ENCODE results near the gene UTRN. TPM values are rescaled to one million over a fixed set of nuclear protein-coding genes. Genes with fewer than 3 reads are reported as not detected.

UTRN gene
- total RNA-seq, 1 experiment from 2014 or later = 216 TPM

DNA sequence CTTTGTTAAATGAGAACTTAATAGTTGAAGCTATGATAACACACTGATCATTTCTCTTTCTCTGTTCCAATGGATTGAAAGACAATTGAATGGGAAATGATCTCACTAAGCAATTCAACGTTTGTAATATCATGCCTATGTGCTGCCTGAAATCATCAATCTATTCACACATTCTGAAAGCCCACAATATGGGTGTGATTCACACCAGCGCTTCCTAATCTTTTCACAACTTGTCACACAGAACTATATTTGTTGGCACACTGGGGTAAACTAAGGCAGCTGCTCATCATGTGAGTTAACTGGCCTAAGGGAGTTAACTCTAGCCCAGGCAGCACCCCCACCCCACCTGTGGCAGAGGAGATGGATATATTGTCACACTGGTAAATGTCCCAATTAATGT is 37.1 kb upstream of the UTRN start:
- no TSS peak for BruUV-seq (replicated peaks)
- Mint-ChIP-seq H3K4me1 (ENCODE audit: low read depth, unreplicated experiment) (peaks cover 12% of the 10 kb centered on the region), H3K9me3 (ENCODE audit: unreplicated experiment) (peaks cover 26% of the 10 kb centered on the region), H3K36me3 (ENCODE audit: insufficient read depth, unreplicated experiment) (no peaks in the 10 kb centered on the region), H3K27me3 (ENCODE audit: insufficient read depth, unreplicated experiment) (no peaks in the 10 kb centered on the region), H3K4me3 (ENCODE audit: unreplicated experiment) (no peak overlapping the region), H3K27ac (ENCODE audit: unreplicated experiment) (no peak overlapping the region)
- ChIA-PET CTCF (no interaction called here), POLR2A (no interaction called here)
- Histone ChIP-seq H3K4me1 (peaks cover 20% of the 10 kb centered on the region), H3K36me3 (ENCODE audit: control insufficient read depth, insufficient read depth, low read length) (no peaks in the 10 kb centered on the region), H3K27me3 (replicated peaks; ENCODE audit: control insufficient read depth, insufficient read depth, low read length) (no peaks in the 10 kb centered on the region), H3K4me3 (ENCODE audit: low read depth, low read length) (no peak overlapping the region), H3K9me3 (no peaks in the 10 kb centered on the region)
- TF ChIP-seq, protein P1, sequence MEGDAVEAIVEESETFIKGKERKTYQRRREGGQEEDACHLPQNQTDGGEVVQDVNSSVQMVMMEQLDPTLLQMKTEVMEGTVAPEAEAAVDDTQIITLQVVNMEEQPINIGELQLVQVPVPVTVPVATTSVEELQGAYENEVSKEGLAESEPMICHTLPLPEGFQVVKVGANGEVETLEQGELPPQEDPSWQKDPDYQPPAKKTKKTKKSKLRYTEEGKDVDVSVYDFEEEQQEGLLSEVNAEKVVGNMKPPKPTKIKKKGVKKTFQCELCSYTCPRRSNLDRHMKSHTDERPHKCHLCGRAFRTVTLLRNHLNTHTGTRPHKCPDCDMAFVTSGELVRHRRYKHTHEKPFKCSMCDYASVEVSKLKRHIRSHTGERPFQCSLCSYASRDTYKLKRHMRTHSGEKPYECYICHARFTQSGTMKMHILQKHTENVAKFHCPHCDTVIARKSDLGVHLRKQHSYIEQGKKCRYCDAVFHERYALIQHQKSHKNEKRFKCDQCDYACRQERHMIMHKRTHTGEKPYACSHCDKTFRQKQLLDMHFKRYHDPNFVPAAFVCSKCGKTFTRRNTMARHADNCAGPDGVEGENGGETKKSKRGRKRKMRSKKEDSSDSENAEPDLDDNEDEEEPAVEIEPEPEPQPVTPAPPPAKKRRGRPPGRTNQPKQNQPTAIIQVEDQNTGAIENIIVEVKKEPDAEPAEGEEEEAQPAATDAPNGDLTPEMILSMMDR (IDR thresholded peaks at IDR 0.05; ENCODE audit: insufficient read depth in 1 of 2, low read depth in 1 of 2, low read length in 1 of 2, severe bottlenecking in 1 of 2, unreplicated experiment in 1 of 2) = no peak
- intact Hi-C loops (cut with micrococcal nuclease; ENCODE audit: unreplicated experiment) = no loop called here
- DNase-seq = no peak

DNA sequence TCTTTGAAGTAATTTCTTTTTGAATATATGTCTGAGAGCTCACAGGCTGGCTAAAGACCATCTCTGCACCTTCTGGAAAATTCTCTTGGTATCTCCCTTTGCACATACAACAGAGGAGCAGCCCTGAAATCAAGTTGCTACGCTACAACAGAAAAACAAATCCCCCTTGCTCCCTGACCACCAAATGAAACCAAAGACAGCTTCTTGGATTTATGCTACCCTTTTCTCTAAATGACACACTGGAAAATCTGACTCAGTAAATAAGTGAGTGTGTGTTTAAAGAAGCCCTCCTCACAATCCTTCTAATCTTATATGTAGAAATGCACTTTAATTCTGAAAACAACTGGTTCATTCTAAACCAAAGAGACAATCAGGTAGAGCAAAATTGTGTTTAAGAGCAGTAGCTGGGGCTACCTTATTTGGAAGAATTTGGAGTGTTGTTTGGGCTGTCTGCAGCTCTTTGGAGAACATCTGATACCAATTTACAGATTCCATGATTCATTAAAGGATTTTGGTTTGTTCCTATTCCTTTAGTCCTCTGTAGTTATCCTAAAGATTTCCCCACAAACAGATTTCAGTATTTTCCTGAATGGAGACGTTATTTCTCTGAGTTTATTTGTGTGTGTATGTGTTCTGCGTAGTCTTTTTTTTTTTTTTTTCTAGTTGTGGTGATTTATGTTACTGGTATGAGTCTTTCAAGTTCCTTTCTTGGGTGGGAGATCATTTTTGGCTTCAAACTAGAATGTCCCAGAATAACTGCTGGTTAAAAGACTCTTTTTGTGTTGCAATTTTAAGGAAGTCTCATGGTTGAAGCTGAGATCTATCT is 36.4 kb upstream of the UTRN start:
- H3K4me3 Mint-ChIP-seq (ENCODE audit: unreplicated experiment) = no peak overlapping the region
- POLR2A ChIA-PET = no interaction called here
- H3K36me3 Mint-ChIP-seq (ENCODE audit: insufficient read depth, unreplicated experiment) = no peaks in the 10 kb centered on the region
- TF ChIP-seq, protein P1 (IDR thresholded peaks at IDR 0.05; ENCODE audit: insufficient read depth in 1 of 2, low read depth in 1 of 2, low read length in 1 of 2, severe bottlenecking in 1 of 2, unreplicated experiment in 1 of 2) = no peak
- H3K4me1 Mint-ChIP-seq (ENCODE audit: low read depth, unreplicated experiment) = peaks cover 12% of the 10 kb centered on the region
- no peak overlapping the region for H3K4me3 ChIP-seq (ENCODE audit: low read depth, low read length)
- no peaks in the 10 kb centered on the region for H3K36me3 ChIP-seq (ENCODE audit: control insufficient read depth, insufficient read depth, low read length)
- H3K27ac Mint-ChIP-seq (ENCODE audit: unreplicated experiment) = no peak overlapping the region
- H3K9me3 Mint-ChIP-seq (ENCODE audit: unreplicated experiment) = peaks cover 26% of the 10 kb centered on the region
- no peaks in the 10 kb centered on the region for H3K9me3 ChIP-seq
- peaks cover 27% of the 10 kb centered on the region for H3K4me1 ChIP-seq
- H3K27me3 ChIP-seq (replicated peaks; ENCODE audit: control insufficient read depth, insufficient read depth, low read length) = no peaks in the 10 kb centered on the region
- intact Hi-C loops (cut with micrococcal nuclease; ENCODE audit: unreplicated experiment) = no loop called here
- no TSS peak for BruUV-seq (replicated peaks)
- CTCF ChIA-PET = no interaction called here
- no peaks in the 10 kb centered on the region for H3K27me3 Mint-ChIP-seq (ENCODE audit: insufficient read depth, unreplicated experiment)
- DNase-seq = no peak

DNA sequence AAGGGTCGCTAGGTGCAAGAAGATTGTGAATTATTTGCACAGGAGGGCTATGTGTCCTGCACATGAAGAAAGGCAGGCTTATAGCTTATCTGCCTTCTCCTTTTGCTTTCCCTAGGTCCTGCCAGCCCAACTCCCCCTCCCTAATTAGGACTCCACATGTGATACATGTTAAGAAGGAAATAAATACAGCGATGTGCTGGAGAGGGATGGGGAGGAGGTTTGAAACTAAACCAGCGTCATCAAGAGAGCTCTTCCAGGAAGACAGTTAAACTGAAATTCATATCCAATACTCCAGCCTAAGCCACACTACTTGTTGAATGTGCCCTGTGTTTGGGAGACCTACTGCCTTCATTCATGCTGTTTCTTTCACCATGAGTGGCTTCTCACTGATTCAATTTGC is 34.9 kb upstream of the UTRN start:
- Histone ChIP-seq H3K27me3 (replicated peaks; ENCODE audit: control insufficient read depth, insufficient read depth, low read length) (no peaks in the 10 kb centered on the region), H3K9me3 (no peaks in the 10 kb centered on the region), H3K36me3 (ENCODE audit: control insufficient read depth, insufficient read depth, low read length) (no peaks in the 10 kb centered on the region), H3K4me3 (ENCODE audit: low read depth, low read length) (no peak overlapping the region), H3K4me1 (peaks cover 27% of the 10 kb centered on the region)
- ChIA-PET CTCF (no interaction called here), POLR2A (no interaction called here)
- TF ChIP-seq, protein P1 (IDR thresholded peaks at IDR 0.05; ENCODE audit: insufficient read depth in 1 of 2, low read depth in 1 of 2, low read length in 1 of 2, severe bottlenecking in 1 of 2, unreplicated experiment in 1 of 2) = no peak
- H3K27ac Mint-ChIP-seq (ENCODE audit: unreplicated experiment) = no peak overlapping the region
- intact Hi-C loops (cut with micrococcal nuclease; ENCODE audit: unreplicated experiment) = no loop called here
- BruUV-seq (replicated peaks) = no TSS peak
- peaks cover 26% of the 10 kb centered on the region for H3K9me3 Mint-ChIP-seq (ENCODE audit: unreplicated experiment)
- no peak overlapping the region for H3K4me3 Mint-ChIP-seq (ENCODE audit: unreplicated experiment)
- no peak for DNase-seq
- H3K4me1 Mint-ChIP-seq (ENCODE audit: low read depth, unreplicated experiment) = peaks cover 12% of the 10 kb centered on the region
- H3K36me3 Mint-ChIP-seq (ENCODE audit: insufficient read depth, unreplicated experiment) = no peaks in the 10 kb centered on the region
- H3K27me3 Mint-ChIP-seq (ENCODE audit: insufficient read depth, unreplicated experiment) = no peaks in the 10 kb centered on the region
